C4-2B (cell line): ENCODE measurements around the gene DOCK3.

Source experiments
- CTCF ChIP-seq: fragments of 450-650 bp; conservative IDR thresholded peaks from 2 replicates; pipeline ENCODE4 v1.5.1; 2017; ENCODE audit warnings: mild to moderate bottlenecking
- ZFX ChIP-seq: fragments of 450-650 bp; IDR thresholded peaks from 2 replicates; pipeline ENCODE4 v1.6.1; 2017

- TF ChIP-seq CTCF: no peak
- no peak for TF ChIP-seq ZFX
Observed at GRCh38 chr3:51403675-51404074, 728.9 kb downstream of the DOCK3 start.
